Ishikawa (cell line): ENCODE measurements around the gene XG.

Experiments
- CEBPB ChIP-seq: IDR thresholded peaks from 2 replicates; pipeline ENCODE4 v1.6.1; 2012
- CREB1 ChIP-seq: IDR thresholded peaks from 2 replicates; pipeline ENCODE4 v1.6.1; 2012; ENCODE audit warnings: low read depth
- EP300 ChIP-seq: IDR thresholded peaks from 2 replicates; pipeline ENCODE4 v1.6.1; 2012; ENCODE audit warnings: borderline replicate concordance
- FOXM1 ChIP-seq: IDR thresholded peaks from 2 replicates; pipeline ENCODE4 v1.6.1; 2012; ENCODE audit warnings: low read depth, borderline replicate concordance
- RAD21 ChIP-seq: IDR thresholded peaks from 2 replicates; pipeline ENCODE4 v1.6.1; 2012; ENCODE audit warnings: low read depth
- REST ChIP-seq: IDR thresholded peaks from 2 replicates; pipeline ENCODE4 v1.6.1; 2012; ENCODE audit warnings: low read depth, mild to moderate bottlenecking
- TAF1 ChIP-seq: IDR thresholded peaks from 2 replicates; pipeline ENCODE4 v1.6.1; 2012; ENCODE audit warnings: low read depth, mild to moderate bottlenecking
- YY1 ChIP-seq: IDR thresholded peaks from 2 replicates; pipeline ENCODE4 v1.6.1; 2012; ENCODE audit warnings: low read depth
- ZBTB7A ChIP-seq: IDR thresholded peaks from 2 replicates; pipeline ENCODE4 v1.6.1; 2012; ENCODE audit warnings: low read depth
- TF ChIP-seq, protein P1 (sequence below): IDR thresholded peaks from 2 replicates; pipeline ENCODE4 v1.6.1; 2012

- no peak for TF ChIP-seq EP300
- no peak for TF ChIP-seq TAF1
- TF ChIP-seq CEBPB = no peak
- no peak for TF ChIP-seq REST
- TF ChIP-seq CREB1 = no peak
- TF ChIP-seq YY1 = no peak
- TF ChIP-seq, protein P1, sequence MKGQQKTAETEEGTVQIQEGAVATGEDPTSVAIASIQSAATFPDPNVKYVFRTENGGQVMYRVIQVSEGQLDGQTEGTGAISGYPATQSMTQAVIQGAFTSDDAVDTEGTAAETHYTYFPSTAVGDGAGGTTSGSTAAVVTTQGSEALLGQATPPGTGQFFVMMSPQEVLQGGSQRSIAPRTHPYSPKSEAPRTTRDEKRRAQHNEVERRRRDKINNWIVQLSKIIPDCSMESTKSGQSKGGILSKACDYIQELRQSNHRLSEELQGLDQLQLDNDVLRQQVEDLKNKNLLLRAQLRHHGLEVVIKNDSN = no peak
- TF ChIP-seq ZBTB7A = no peak
- TF ChIP-seq RAD21 = no peak
- TF ChIP-seq FOXM1 = no peak
Measured at GRCh38 chrX:2718821-2719220, 33.0 kb upstream of the XG start.
